WTC11 (cell line): ENCODE data around the gene IP6K3.

ENCODE experiments used
- ATF3 ChIP-seq: sonication (generic); formaldehyde crosslinking; conservative IDR thresholded peaks from 2 replicates; pipeline ENCODE4 v1.8.1; 2022; ENCODE audit warnings: mild to moderate bottlenecking, missing genetic modification reagents
- ETV6 ChIP-seq: sonication (generic); formaldehyde crosslinking; IDR thresholded peaks from 2 replicates; pipeline ENCODE4 v1.8.1; 2022; ENCODE audit warnings: mild to moderate bottlenecking, missing genetic modification reagents
- FOXP1 ChIP-seq: sonication (generic); formaldehyde crosslinking; IDR thresholded peaks from 2 replicates; pipeline ENCODE4 v1.8.0; 2022; ENCODE audit warnings: missing genetic modification reagents, mild to moderate bottlenecking, moderate library complexity, borderline replicate concordance
- JUN ChIP-seq: sonication (generic); formaldehyde crosslinking; IDR thresholded peaks from 2 replicates; pipeline ENCODE4 v1.8.0; 2023; ENCODE audit warnings: mild to moderate bottlenecking, missing genetic modification reagents
- SP1 ChIP-seq: sonication (generic); formaldehyde crosslinking; conservative IDR thresholded peaks from 2 replicates; pipeline ENCODE4 v1.8.1; 2022; ENCODE audit warnings: missing genetic modification reagents
- STAT6 ChIP-seq: sonication (generic); formaldehyde crosslinking; conservative IDR thresholded peaks from 2 replicates; pipeline ENCODE4 v1.8.1; 2023; ENCODE audit warnings: mild to moderate bottlenecking, low read depth, missing genetic modification reagents, moderate library complexity
- ZNF263 ChIP-seq: sonication (generic); formaldehyde crosslinking; IDR thresholded peaks from 2 replicates; pipeline ENCODE4 v1.8.1; 2022; ENCODE audit warnings: low read depth, mild to moderate bottlenecking, moderate library complexity, missing genetic modification reagents
- TF ChIP-seq, protein P1 (sequence below): sonication (generic); formaldehyde crosslinking; IDR thresholded peaks from 2 replicates; pipeline ENCODE4 v1.8.0; 2022; ENCODE audit warnings: mild to moderate bottlenecking, missing genetic modification reagents
- TF ChIP-seq, protein P2 (sequence below): fragments of 200-600 bp; IDR thresholded peaks from 2 replicates; pipeline ENCODE4 v1.8.0; 2022; ENCODE audit warnings: antibody characterized with exemption
- TF ChIP-seq, protein P3 (sequence below): sonication (generic); formaldehyde crosslinking; IDR thresholded peaks from 2 replicates; pipeline ENCODE4 v1.8.1; 2023; ENCODE audit warnings: mild to moderate bottlenecking, missing genetic modification reagents, moderate library complexity
- TF ChIP-seq, protein P4 (sequence below): sonication (generic); formaldehyde crosslinking; IDR thresholded peaks from 2 replicates; pipeline ENCODE4 v1.8.0; 2022; ENCODE audit warnings: missing genetic modification reagents

GRCh38 chr6:33766921-33767907 is 20.5 kb upstream of the IP6K3 start:
- TF ChIP-seq, protein P1, sequence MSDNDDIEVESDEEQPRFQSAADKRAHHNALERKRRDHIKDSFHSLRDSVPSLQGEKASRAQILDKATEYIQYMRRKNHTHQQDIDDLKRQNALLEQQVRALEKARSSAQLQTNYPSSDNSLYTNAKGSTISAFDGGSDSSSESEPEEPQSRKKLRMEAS (CRISPR knock-in tag), result no peak
- TF ChIP-seq, protein P2, sequence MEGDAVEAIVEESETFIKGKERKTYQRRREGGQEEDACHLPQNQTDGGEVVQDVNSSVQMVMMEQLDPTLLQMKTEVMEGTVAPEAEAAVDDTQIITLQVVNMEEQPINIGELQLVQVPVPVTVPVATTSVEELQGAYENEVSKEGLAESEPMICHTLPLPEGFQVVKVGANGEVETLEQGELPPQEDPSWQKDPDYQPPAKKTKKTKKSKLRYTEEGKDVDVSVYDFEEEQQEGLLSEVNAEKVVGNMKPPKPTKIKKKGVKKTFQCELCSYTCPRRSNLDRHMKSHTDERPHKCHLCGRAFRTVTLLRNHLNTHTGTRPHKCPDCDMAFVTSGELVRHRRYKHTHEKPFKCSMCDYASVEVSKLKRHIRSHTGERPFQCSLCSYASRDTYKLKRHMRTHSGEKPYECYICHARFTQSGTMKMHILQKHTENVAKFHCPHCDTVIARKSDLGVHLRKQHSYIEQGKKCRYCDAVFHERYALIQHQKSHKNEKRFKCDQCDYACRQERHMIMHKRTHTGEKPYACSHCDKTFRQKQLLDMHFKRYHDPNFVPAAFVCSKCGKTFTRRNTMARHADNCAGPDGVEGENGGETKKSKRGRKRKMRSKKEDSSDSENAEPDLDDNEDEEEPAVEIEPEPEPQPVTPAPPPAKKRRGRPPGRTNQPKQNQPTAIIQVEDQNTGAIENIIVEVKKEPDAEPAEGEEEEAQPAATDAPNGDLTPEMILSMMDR, result no peak
- TF ChIP-seq ZNF263 (CRISPR knock-in tag) (no peak), FOXP1 (CRISPR knock-in tag) (no peak), SP1 (CRISPR knock-in tag) (no peak), STAT6 (CRISPR knock-in tag) (no peak), JUN (no peak), ATF3 (CRISPR knock-in tag) (no peak), ETV6 (CRISPR knock-in tag) (no peak)
- TF ChIP-seq, protein P3, sequence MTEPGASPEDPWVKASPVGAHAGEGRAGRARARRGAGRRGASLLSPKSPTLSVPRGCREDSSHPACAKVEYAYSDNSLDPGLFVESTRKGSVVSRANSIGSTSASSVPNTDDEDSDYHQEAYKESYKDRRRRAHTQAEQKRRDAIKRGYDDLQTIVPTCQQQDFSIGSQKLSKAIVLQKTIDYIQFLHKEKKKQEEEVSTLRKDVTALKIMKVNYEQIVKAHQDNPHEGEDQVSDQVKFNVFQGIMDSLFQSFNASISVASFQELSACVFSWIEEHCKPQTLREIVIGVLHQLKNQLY (CRISPR knock-in tag), result no peak
- TF ChIP-seq, protein P4, sequence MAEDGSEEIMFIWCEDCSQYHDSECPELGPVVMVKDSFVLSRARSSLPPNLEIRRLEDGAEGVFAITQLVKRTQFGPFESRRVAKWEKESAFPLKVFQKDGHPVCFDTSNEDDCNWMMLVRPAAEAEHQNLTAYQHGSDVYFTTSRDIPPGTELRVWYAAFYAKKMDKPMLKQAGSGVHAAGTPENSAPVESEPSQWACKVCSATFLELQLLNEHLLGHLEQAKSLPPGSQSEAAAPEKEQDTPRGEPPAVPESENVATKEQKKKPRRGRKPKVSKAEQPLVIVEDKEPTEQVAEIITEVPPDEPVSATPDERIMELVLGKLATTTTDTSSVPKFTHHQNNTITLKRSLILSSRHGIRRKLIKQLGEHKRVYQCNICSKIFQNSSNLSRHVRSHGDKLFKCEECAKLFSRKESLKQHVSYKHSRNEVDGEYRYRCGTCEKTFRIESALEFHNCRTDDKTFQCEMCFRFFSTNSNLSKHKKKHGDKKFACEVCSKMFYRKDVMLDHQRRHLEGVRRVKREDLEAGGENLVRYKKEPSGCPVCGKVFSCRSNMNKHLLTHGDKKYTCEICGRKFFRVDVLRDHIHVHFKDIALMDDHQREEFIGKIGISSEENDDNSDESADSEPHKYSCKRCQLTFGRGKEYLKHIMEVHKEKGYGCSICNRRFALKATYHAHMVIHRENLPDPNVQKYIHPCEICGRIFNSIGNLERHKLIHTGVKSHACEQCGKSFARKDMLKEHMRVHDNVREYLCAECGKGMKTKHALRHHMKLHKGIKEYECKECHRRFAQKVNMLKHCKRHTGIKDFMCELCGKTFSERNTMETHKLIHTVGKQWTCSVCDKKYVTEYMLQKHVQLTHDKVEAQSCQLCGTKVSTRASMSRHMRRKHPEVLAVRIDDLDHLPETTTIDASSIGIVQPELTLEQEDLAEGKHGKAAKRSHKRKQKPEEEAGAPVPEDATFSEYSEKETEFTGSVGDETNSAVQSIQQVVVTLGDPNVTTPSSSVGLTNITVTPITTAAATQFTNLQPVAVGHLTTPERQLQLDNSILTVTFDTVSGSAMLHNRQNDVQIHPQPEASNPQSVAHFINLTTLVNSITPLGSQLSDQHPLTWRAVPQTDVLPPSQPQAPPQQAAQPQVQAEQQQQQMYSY (CRISPR knock-in tag), result no peak
